DND-41 (cell line): ENCODE data around the gene CNEP1R1.

Experiments used
- ATAC-seq: fragments of 200-7000 bp; cut with Tn5 transposase; 3 replicates; pipeline ENCODE4 v1.9.1; 2021; ENCODE audit warnings: low read depth; ENCODE audit not compliant: insufficient read depth
- DNase-seq: peaks from one replicate; pipeline ENCODE4 v3.0.0-alpha.2; 2020
- H2AFZ ChIP-seq: 2 replicates; pipeline ENCODE4 v1.6.0; 2012; ENCODE audit warnings: low read depth, low read length
- H3K27ac ChIP-seq: 2 replicates; pipeline ENCODE4 v1.5.1; 2012; ENCODE audit warnings: low read length, inconsistent platforms
- H3K27me3 ChIP-seq: fragments of 200-600 bp; sonication (generic); 2 replicates; pipeline ENCODE4 v1.6.0; 2012; ENCODE audit warnings: low read length, mild to moderate bottlenecking, inconsistent platforms; ENCODE audit not compliant: insufficient read depth, poor library complexity
- H3K36me3 ChIP-seq: 2 replicates; pipeline ENCODE4 v1.5.1; 2012; ENCODE audit warnings: low read length, inconsistent platforms; ENCODE audit not compliant: insufficient read depth
- H3K4me1 ChIP-seq: 2 replicates; pipeline ENCODE4 v1.5.1; 2012; ENCODE audit warnings: mild to moderate bottlenecking, low read length; ENCODE audit not compliant: insufficient read depth
- H3K4me2 ChIP-seq: 2 replicates; pipeline ENCODE4 v1.6.0; 2012; ENCODE audit warnings: mild to moderate bottlenecking, moderate library complexity, low read length, inconsistent platforms; ENCODE audit not compliant: insufficient read depth
- H3K4me3 ChIP-seq, 2 experiments: fragments of 200-600 bp in 1 of 2; shearing (Covaris generic) in 1 of 2; 2 replicates each; pipeline ENCODE4 v1.5.1; 2012 to 2016; ENCODE audit warnings: inconsistent platforms in 2 of 2, low read length in 2 of 2, mild to moderate bottlenecking in 2 of 2, low read depth in 1 of 2, moderate library complexity in 1 of 2
- H3K79me2 ChIP-seq: 2 replicates; pipeline ENCODE4 v1.6.0; 2012; ENCODE audit warnings: low read length, inconsistent platforms; ENCODE audit not compliant: insufficient read depth
- H3K9ac ChIP-seq: 2 replicates; pipeline ENCODE4 v1.6.0; 2012; ENCODE audit warnings: low read depth, mild to moderate bottlenecking, inconsistent platforms, low read length, moderate library complexity
- H3K9me3 ChIP-seq: 2 replicates; pipeline ENCODE4 v1.5.1; 2012; ENCODE audit warnings: low read length, moderate library complexity, mild to moderate bottlenecking, inconsistent platforms; ENCODE audit not compliant: insufficient read depth, severe bottlenecking
- H4K20me1 ChIP-seq: 2 replicates; pipeline ENCODE4 v1.6.0; 2012; ENCODE audit warnings: low read length; ENCODE audit not compliant: insufficient read depth
- EZH2 ChIP-seq: IDR thresholded peaks from 3 replicates; pipeline ENCODE4 v1.6.1; 2012; ENCODE audit warnings: borderline replicate concordance, low read depth, mild to moderate bottlenecking, moderate library complexity, low read length, inconsistent platforms; ENCODE audit not compliant: severe bottlenecking
- TF ChIP-seq, protein P1 (sequence below): IDR thresholded peaks from 2 replicates; pipeline ENCODE4 v1.5.1; 2012; ENCODE audit warnings: borderline replicate concordance, low read length, moderate library complexity, mild to moderate bottlenecking; ENCODE audit not compliant: poor library complexity, severe bottlenecking; ENCODE audit errors: extremely low read depth

CNEP1R1 gene

DNA sequence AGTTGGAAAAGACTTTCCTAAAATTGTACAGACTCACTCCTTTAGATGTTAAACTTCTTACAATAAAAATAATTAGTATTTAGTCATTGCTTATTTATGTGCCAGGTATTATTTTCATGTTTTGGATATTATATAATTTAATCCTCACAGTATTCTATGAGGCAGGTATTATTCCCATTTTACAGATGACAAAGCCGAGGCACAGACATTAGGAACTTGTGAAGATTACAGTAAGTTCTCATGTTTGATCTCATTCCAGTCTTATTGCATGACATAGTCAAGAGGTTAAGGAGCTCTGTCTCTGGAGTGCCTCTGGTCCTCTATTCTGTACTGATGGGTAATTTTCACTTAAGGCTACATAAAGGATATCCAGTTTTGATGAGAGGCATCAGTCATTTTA lies 44.0 kb downstream of the CNEP1R1 start:
- peaks cover 34% of the 10 kb centered on the region for H3K4me1 ChIP-seq
- no peaks in the 10 kb centered on the region for H3K9me3 ChIP-seq
- H3K27ac ChIP-seq, result no peak overlapping the region
- H3K27me3 ChIP-seq, result no peaks in the 10 kb centered on the region
- peaks cover 56% of the 10 kb centered on the region for H3K36me3 ChIP-seq
- no peak for TF ChIP-seq EZH2
- TF ChIP-seq, protein P1, sequence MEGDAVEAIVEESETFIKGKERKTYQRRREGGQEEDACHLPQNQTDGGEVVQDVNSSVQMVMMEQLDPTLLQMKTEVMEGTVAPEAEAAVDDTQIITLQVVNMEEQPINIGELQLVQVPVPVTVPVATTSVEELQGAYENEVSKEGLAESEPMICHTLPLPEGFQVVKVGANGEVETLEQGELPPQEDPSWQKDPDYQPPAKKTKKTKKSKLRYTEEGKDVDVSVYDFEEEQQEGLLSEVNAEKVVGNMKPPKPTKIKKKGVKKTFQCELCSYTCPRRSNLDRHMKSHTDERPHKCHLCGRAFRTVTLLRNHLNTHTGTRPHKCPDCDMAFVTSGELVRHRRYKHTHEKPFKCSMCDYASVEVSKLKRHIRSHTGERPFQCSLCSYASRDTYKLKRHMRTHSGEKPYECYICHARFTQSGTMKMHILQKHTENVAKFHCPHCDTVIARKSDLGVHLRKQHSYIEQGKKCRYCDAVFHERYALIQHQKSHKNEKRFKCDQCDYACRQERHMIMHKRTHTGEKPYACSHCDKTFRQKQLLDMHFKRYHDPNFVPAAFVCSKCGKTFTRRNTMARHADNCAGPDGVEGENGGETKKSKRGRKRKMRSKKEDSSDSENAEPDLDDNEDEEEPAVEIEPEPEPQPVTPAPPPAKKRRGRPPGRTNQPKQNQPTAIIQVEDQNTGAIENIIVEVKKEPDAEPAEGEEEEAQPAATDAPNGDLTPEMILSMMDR, result no peak
- H3K79me2 ChIP-seq, result peaks cover 48% of the 10 kb centered on the region
- no peak overlapping the region for H2AFZ ChIP-seq
- ATAC-seq, result no peak
- H4K20me1 ChIP-seq, result peaks cover 39% of the 10 kb centered on the region
- DNase-seq, result no peak
- peak overlapping the region; percentile 99; the same call in 1 of the 2 replicates for H3K4me2 ChIP-seq
- no peak overlapping the region for H3K4me3 ChIP-seq
- H3K9ac ChIP-seq, result no peak overlapping the region

DNA sequence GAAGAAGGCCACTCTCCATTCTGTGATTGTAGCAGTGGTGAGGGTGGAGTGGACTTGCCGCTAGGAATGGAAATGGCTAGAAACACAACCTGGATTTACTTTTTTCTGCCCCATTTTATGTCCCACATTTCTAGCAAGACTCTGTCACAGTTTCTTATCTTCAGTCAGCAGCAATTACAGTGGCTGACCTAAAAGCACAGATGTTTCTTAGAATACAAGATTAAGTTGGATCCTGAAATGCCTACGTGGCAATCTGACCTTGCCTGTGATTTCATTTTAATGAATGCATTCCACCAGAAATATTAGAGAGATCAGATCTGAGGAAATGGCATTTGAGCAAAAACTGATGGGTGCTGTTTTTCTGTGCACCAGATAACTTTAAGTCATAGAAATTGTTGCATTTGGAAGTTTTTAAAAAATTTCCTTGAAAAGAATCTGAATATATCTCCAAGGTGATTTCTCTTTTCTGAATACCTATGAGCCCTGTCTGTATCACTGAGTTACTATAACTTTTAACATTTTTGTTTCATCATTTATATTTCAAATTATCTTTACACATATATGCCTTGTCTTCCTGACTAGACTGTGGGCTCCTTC lies 46.1 kb downstream of the CNEP1R1 start:
- Histone ChIP-seq H3K27me3 (no peaks in the 10 kb centered on the region), H3K79me2 (peaks cover 44% of the 10 kb centered on the region), H3K27ac (no peak overlapping the region), H3K36me3 (peaks cover 65% of the 10 kb centered on the region), H3K4me1 (peaks cover 26% of the 10 kb centered on the region), H3K4me3 (no peak overlapping the region), H4K20me1 (peaks cover 39% of the 10 kb centered on the region), H2AFZ (no peak overlapping the region), H3K9me3 (no peaks in the 10 kb centered on the region), H3K9ac (no peak overlapping the region), H3K4me2 (no peak overlapping the region)
- TF ChIP-seq EZH2, result no peak
- TF ChIP-seq, protein P1, result no peak
- DNase-seq (no peak), ATAC-seq (no peak)

DNA sequence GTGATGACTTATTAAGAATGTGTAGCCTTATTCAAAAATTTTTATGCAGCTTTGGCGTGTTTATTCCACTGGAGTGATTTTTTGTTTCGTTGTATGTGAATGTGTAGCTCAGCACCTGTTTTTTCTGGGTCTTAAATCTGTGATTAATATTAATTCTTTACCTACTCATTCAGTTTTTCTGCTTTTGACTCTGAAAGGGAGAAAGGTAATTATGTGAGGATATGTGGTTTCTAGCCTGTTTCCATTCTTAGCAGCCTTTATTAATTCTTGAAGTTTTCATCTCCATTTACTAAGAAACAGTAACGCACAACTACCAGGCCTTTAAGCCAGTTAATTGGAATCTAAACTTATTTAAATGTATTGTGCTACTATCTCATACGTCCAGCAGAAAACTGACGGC lies 47.7 kb downstream of the CNEP1R1 start:
- Histone ChIP-seq H4K20me1 (peaks cover 29% of the 10 kb centered on the region), H3K36me3 (peaks cover 72% of the 10 kb centered on the region), H3K4me3 (no peak overlapping the region), H3K27me3 (no peaks in the 10 kb centered on the region), H3K79me2 (peaks cover 28% of the 10 kb centered on the region), H3K27ac (no peak overlapping the region), H2AFZ (no peak overlapping the region), H3K9ac (no peak overlapping the region), H3K9me3 (no peaks in the 10 kb centered on the region), H3K4me2 (no peak overlapping the region), H3K4me1 (peaks cover 11% of the 10 kb centered on the region)
- no peak for ATAC-seq
- no peak for TF ChIP-seq EZH2
- TF ChIP-seq, protein P1, result no peak
- no peak for DNase-seq
